HG02852 (cell line): Measurements from ENCODE around the gene C1QTNF8.

Experiments
- ATAC-seq: cut with Tn5 transposase; IDR thresholded peaks from one replicate; pipeline ENCODE4 v1.9.1; 2021; ENCODE audit warnings: mild to moderate bottlenecking, moderate library complexity; ENCODE audit not compliant: unreplicated experiment

C1QTNF8 gene

DNA sequence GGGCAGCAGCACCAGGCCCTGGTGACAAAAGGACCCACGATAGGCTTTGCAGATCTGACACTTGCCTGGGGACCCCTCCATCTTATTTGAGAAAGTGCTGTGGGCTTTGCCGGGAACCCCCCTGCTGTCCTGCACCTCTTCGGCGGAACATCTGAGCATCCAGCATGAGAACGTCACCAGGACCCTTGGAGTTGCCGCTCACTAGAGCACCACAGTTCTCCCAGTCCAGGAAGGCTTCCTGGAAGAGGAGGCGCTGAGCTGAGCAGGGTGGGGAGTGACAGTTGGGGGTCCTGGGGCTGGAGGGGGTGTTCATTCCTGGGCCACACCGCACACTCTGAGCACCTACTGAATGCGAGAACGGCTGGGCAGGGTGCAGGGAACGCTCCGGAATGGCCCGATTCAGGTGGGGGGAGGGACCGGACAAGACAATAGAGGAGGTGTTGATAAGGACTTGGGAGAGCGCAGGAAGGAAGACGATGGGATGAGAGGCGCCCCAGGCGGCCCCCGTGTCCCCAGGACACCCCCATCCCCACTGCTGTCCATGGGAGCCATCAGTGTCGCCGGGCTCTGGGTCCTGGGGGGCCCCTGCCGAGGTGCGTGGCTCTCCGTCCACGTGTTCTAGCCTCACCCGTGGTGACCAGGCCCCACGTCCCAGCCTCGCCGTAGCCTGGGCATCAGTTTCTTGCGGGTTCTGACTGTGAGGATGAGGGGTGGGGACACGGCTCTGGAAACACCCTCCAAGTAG is 32.1 kb upstream of the C1QTNF8 start:
- no peak for ATAC-seq

- no peak for ATAC-seq
These were observed 31.1 kb upstream of the C1QTNF8 start for GRCh38 chr16:1127101-1127500.

DNA sequence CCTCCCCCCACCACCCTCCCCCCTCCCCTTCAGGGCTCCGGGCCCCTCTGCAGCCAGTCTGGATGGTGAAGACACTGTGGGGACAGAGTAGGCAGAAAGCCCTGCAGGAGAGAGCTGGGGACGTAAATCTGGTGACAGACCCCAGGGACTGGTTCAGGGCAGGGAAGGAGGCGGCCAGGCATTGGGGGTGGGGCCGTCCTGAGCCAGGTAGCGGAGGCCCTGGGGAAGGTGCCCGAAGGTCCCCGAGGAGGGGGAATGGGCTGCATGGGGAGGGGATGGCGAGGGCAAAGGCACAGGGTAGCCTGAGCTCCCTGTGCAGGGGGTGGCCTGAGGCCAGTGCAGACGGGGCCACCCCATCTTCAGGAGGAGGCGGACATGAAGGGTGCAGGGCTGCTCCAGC is 30.5 kb upstream of the C1QTNF8 start:
- no peak for ATAC-seq

GRCh38 chr16:1126044-1126443 is 30.0 kb upstream of the C1QTNF8 start:
- ATAC-seq: no peak

- no peak for ATAC-seq
These were observed 29.4 kb upstream of the C1QTNF8 start for GRCh38 chr16:1125471-1125870.

- ATAC-seq: no peak
These were observed 28.8 kb upstream of the C1QTNF8 start for GRCh38 chr16:1124795-1125194.

DNA sequence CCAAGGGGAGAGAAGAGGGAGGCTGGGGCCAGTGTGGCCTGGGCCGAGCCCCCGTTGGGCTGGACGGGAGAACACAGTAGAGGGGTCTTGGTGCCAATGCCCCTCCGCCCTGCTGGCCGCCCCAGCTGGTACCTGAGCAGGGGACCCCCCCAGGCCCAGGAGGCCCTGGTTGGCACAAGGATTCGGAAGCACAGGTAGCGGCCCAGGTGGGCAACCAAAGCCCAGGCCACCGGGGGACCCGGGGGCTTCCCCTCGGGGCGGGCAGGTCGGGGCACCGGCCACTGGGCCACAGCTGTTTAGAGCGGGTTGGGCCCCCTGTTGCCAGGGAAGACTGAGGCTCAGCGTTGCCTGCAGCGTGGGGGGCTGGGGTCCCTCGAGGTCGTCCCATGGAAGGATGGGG is 28.2 kb upstream of the C1QTNF8 start:
- no peak for ATAC-seq

- ATAC-seq: no peak
These were observed 27.6 kb upstream of the C1QTNF8 start for GRCh38 chr16:1123525-1124230.

- ATAC-seq: no peak
These were observed 26.3 kb upstream of the C1QTNF8 start for GRCh38 chr16:1122398-1122765.

- ATAC-seq: no peak
These were observed 25.8 kb upstream of the C1QTNF8 start for GRCh38 chr16:1121601-1122397.

DNA sequence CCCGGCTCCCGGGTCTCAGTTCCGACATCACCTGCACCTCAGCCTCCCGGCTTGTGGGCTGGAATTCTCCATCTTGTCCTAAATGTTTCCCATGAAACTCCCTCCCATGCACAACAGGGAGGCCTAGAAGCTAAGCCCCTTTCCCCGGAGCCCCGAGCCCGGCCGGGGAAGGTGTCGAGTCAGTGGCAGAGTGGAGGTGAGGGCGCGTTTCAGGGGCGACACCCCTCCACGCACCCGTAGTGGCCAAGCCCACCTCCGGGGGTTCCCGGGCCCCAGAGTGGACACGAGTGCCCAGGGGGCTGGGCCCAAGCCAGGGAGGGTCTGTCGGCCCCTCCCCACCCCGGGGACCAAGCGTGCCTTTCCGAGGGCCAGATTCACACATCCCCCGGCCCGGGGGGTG is 25.0 kb upstream of the C1QTNF8 start:
- ATAC-seq: no peak

- ATAC-seq: no peak
These were observed 24.5 kb upstream of the C1QTNF8 start for GRCh38 chr16:1120577-1120941.

GRCh38 chr16:1119766-1120576 is 23.9 kb upstream of the C1QTNF8 start:
- no peak for ATAC-seq

DNA sequence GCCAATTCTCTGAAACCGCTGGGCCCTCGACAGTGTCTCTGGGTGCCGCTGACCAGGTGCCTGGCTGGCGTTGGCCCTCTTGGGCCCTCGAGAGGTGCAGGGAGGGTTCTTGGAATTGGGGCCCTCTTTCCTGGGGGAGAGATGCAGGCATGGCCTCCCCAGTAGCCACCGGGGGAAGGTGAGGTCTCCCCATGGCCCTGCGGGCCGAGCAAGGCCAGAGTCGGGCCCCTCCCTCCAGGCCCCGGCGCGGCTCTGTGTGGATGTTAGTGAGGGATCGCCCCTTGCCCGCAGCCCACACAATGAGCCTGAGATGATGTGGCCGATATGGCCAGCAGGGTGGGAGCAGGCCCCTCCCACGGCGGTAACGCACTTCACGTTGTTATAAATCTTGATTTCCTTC is 23.1 kb upstream of the C1QTNF8 start:
- ATAC-seq: no peak

DNA sequence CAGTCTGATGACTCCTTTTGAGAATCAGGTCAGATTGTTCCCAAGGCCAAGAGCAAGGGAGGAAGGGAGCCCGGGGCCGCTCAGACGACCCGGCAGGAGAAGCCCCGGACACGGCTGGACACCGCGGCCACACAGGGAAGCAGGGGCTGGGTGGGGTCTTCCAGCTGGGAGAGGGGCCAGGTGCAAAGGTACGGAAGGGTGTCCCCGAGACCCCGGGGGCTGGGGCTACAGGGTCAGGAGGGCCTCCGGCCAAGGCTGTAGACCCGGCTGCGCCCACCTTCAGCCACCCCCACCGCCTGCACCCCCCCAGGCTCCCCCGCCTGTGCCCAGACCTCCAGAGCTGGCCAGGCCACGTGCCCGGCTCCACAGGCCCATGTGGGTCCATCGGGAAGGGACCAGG is 21.9 kb upstream of the C1QTNF8 start:
- ATAC-seq: no peak

- no peak for ATAC-seq
These were observed 21.3 kb upstream of the C1QTNF8 start for GRCh38 chr16:1117176-1117900.

DNA sequence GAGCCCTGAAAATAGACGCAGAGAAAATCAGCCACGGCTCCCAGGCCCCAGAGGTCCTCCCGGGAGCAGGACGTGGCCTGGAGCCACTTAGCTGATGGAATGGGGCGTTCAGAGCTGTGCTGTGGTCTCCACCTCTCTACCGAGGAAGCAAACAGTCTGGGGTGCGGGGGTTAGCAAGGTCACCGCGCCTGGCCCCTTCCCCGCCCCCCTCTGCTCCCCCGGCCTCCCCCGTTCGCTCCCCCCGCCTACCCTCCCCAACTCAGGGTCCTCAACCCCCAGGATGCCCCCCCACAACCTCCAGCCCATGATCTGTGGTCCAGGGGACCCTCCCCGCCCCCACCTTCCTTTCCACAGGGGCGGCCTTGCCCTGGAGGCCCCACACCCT is 20.6 kb upstream of the C1QTNF8 start:
- ATAC-seq: no peak

- no peak for ATAC-seq
These were observed 18.0 kb upstream of the C1QTNF8 start for GRCh38 chr16:1113889-1114526.

- ATAC-seq: no peak
These were observed 17.4 kb upstream of the C1QTNF8 start for GRCh38 chr16:1113489-1113888.
